Endothelial cell of umbilical vein (primary cell): ENCODE results near the gene ACTL10.

Experiments
- EZH2 ChIP-seq: IDR thresholded peaks from 2 replicates; pipeline ENCODE4 v1.6.1; 2012; ENCODE audit warnings: borderline replicate concordance, low read depth, mild to moderate bottlenecking, moderate library complexity, low read length, inconsistent platforms; ENCODE audit not compliant: severe bottlenecking
- FOS ChIP-seq: IDR thresholded peaks from 2 replicates; pipeline ENCODE4 v1.6.1; 2011; ENCODE audit warnings: mild to moderate bottlenecking, low read length, moderate library complexity, borderline replicate concordance; ENCODE audit not compliant: insufficient read depth
- GATA2 ChIP-seq: IDR thresholded peaks from 2 replicates; pipeline ENCODE4 v1.7.0; 2011; ENCODE audit warnings: low read depth, mild to moderate bottlenecking, moderate library complexity, mixed read lengths, low read length; ENCODE audit not compliant: insufficient read length, insufficient read depth
- JUN ChIP-seq: IDR thresholded peaks from 2 replicates; pipeline ENCODE4 v1.6.1; 2011; ENCODE audit warnings: borderline replicate concordance, low read depth; ENCODE audit not compliant: insufficient read length, insufficient read depth
- MAX ChIP-seq: IDR thresholded peaks from 2 replicates; pipeline ENCODE4 v1.6.1; 2011; ENCODE audit not compliant: insufficient read depth, insufficient read length
- MYC ChIP-seq: IDR thresholded peaks from one replicate; pipeline ENCODE4 v1.6.1; 2011; ENCODE audit warnings: mild to moderate bottlenecking, low read depth, low read length
- POLR2A ChIP-seq: IDR thresholded peaks from 2 replicates; pipeline ENCODE4 v1.6.1; 2012; ENCODE audit warnings: low read depth, mild to moderate bottlenecking, control low read depth, low read length
- POLR2AphosphoS5 ChIP-seq: IDR thresholded peaks from 2 replicates; pipeline ENCODE4 v1.6.1; 2012; ENCODE audit warnings: low read depth, mild to moderate bottlenecking, control low read depth, low read length, moderate library complexity; ENCODE audit not compliant: insufficient read depth
- TF ChIP-seq, protein P1 (sequence below), 2 donors: IDR thresholded peaks; 1 replicate in 1 of 2; 2 replicates in 1 of 2; pipeline ENCODE4 v1.5.1; 2011; ENCODE audit warnings: low read length in 2 of 2, mild to moderate bottlenecking in 2 of 2, moderate library complexity in 2 of 2, control low read depth in 1 of 2, inconsistent platforms in 1 of 2, low read depth in 1 of 2; ENCODE audit not compliant: insufficient read depth in 1 of 2; ENCODE audit errors: extremely low read depth in 1 of 2

- TF ChIP-seq, protein P1, sequence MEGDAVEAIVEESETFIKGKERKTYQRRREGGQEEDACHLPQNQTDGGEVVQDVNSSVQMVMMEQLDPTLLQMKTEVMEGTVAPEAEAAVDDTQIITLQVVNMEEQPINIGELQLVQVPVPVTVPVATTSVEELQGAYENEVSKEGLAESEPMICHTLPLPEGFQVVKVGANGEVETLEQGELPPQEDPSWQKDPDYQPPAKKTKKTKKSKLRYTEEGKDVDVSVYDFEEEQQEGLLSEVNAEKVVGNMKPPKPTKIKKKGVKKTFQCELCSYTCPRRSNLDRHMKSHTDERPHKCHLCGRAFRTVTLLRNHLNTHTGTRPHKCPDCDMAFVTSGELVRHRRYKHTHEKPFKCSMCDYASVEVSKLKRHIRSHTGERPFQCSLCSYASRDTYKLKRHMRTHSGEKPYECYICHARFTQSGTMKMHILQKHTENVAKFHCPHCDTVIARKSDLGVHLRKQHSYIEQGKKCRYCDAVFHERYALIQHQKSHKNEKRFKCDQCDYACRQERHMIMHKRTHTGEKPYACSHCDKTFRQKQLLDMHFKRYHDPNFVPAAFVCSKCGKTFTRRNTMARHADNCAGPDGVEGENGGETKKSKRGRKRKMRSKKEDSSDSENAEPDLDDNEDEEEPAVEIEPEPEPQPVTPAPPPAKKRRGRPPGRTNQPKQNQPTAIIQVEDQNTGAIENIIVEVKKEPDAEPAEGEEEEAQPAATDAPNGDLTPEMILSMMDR (IDR thresholded peaks at IDR 0.05; ENCODE audit: extremely low read depth in 1 of 2, insufficient read depth in 1 of 2, low read depth in 1 of 2, low read length in 2 of 2) = no peak
- TF ChIP-seq POLR2AphosphoS5 (no peak), POLR2A (no peak), JUN (no peak), EZH2 (no peak), MAX (no peak), FOS (no peak), GATA2 (no peak), MYC (no peak)
Observed at GRCh38 chr20:33664762-33665144, 2.0 kb upstream of the ACTL10 start.
